Uterus (tissue), 4 donors: ENCODE results near the gene BMPR1B. TPM values are rescaled to one million over a fixed set of nuclear protein-coding genes. Genes with fewer than 3 reads are reported as not detected.
A peak's percentile ranks its signal among the peaks of the same experiment; 100 is the strongest.

Source experiments
- DNase-seq, 2 donors: peaks; one replicate each; pipeline ENCODE4 v3.0.0-alpha.2; 2019 to 2020
- H3K27ac ChIP-seq, 2 donors: fragments of 200-600 bp; sonication (generic); 1 replicate in 1 of 2; 2 replicates in 1 of 2; pipeline ENCODE4 v1.5.1; 2016 to 2018
- H3K27me3 ChIP-seq, 2 donors: fragments of 200-600 bp; sonication (generic); one replicate each; pipeline ENCODE4 v1.5.1; 2018 to 2019; ENCODE audit warnings: control low read depth in 1 of 2
- H3K36me3 ChIP-seq, 2 donors: fragments of 200-600 bp; sonication (generic); one replicate each; pipeline ENCODE4 v1.5.1; 2019; ENCODE audit warnings: control low read depth in 1 of 2
- H3K4me1 ChIP-seq, 2 donors: fragments of 200-600 bp; sonication (generic); one replicate each; pipeline ENCODE4 v1.5.1; 2018 to 2019; ENCODE audit warnings: control low read depth in 1 of 2
- H3K4me3 ChIP-seq, 2 donors: fragments of 200-600 bp; sonication (generic); 1 replicate in 1 of 2; 2 replicates in 1 of 2; pipeline ENCODE4 v1.5.1; 2018 to 2019; ENCODE audit warnings: mild to moderate bottlenecking in 1 of 2
- H3K9me3 ChIP-seq, 2 donors: fragments of 200-600 bp; sonication (generic); one replicate each; pipeline ENCODE4 v1.5.1; 2019; ENCODE audit warnings: control low read depth in 1 of 2
- POLR2A ChIP-seq, 2 donors: fragments of 450-650 bp; IDR thresholded peaks; one replicate each; pipeline ENCODE4 v1.6.1; 2016; ENCODE audit warnings: antibody characterized with exemption in 2 of 2, mild to moderate bottlenecking in 1 of 2, moderate library complexity in 1 of 2
- intact Hi-C: fragments of 100-400 bp; cut with DNase I; formaldehyde crosslinking; loops from one replicate; pipeline ENCODE4 v1.15.1; 2023; ENCODE audit warnings: low total_unique reads
- total RNA-seq, 4 donors: library from RNA; depleted of rRNA in 3 of 4; stranded (reverse); fragments of >200 nt in 3 of 4; gene quantifications; one replicate each; pipeline versions ENCODE4 v1.1.0 to v1.2.4, GENCODE V29; 2014 to 2023
- TF ChIP-seq, protein P1 (sequence below), 4 experiments: fragments of 200-600 bp in 2 of 4; fragments of 450-650 bp in 2 of 4; sonication (generic) in 2 of 4; IDR thresholded peaks; one replicate each; pipeline ENCODE4 v1.5.1; 2016 to 2019; ENCODE audit warnings: antibody characterized with exemption in 4 of 4, mild to moderate bottlenecking in 2 of 4, moderate library complexity in 1 of 4
- donor health status: DM: yes; HTN: yes; CAD: no.

BMPR1B gene
- 10 to 100 TPM in 1 of 4 donors, 1 to 10 TPM in 2, under 1 TPM in 1; under 0.01 to 13.6 (median 3.3) TPM for total RNA-seq

- peak within 1 kb of the TSS; percentile 17 to 55 for H3K4me3 ChIP-seq
- H3K36me3 ChIP-seq, result no peaks in the 10 kb centered on the region
- peak; percentile 14 to 25 for DNase-seq
- H3K27ac ChIP-seq, result peak within 1 kb of the TSS in 1 of 2 donors; percentile 51
- TF ChIP-seq, protein P1, sequence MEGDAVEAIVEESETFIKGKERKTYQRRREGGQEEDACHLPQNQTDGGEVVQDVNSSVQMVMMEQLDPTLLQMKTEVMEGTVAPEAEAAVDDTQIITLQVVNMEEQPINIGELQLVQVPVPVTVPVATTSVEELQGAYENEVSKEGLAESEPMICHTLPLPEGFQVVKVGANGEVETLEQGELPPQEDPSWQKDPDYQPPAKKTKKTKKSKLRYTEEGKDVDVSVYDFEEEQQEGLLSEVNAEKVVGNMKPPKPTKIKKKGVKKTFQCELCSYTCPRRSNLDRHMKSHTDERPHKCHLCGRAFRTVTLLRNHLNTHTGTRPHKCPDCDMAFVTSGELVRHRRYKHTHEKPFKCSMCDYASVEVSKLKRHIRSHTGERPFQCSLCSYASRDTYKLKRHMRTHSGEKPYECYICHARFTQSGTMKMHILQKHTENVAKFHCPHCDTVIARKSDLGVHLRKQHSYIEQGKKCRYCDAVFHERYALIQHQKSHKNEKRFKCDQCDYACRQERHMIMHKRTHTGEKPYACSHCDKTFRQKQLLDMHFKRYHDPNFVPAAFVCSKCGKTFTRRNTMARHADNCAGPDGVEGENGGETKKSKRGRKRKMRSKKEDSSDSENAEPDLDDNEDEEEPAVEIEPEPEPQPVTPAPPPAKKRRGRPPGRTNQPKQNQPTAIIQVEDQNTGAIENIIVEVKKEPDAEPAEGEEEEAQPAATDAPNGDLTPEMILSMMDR (IDR thresholded peaks at IDR 0.05), result no peak
- no peak for TF ChIP-seq POLR2A (IDR thresholded peaks at IDR 0.05)
- no peaks in the 10 kb centered on the region for H3K9me3 ChIP-seq
- intact Hi-C loops, result no loop called here
- H3K4me1 ChIP-seq, result no peaks in the 10 kb centered on the region
- H3K27me3 ChIP-seq, result peaks cover 0 to 17% of the 10 kb centered on the region in 2 donors
These were observed at the start of gene BMPR1B for GRCh38 chr4:94757192-94758140. BMPR1B (plus strand) TSS chr4:94757955; CDS start chr4:95104425, 346,470 bp downstream.

DNA sequence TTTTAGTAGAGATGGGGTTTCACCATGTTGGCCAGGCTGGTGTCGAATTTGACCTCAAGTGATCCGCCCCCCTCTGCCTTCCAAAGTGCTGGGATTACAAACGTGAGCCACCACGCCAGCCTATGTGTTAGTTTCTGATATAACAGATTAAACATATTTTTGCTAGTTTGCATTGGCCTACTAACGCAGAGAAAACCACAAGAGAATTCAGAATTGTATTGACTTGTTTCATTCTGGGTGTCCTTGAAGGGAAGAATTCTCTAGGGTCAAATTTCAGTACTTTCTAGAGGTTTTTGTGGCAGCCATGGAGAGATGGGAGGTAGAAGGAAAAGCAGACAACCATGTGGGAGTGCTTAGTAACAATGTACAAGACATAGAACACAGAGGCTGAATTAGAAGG, 46.1 kb upstream of the BMPR1B start:
- no peaks in the 10 kb centered on the region for H3K9me3 ChIP-seq
- H3K4me3 ChIP-seq, result no peak overlapping the region
- no peaks in the 10 kb centered on the region for H3K4me1 ChIP-seq
- intact Hi-C loops, result no loop called here
- DNase-seq, result no peak
- H3K36me3 ChIP-seq, result no peaks in the 10 kb centered on the region
- no peak for TF ChIP-seq POLR2A (IDR thresholded peaks at IDR 0.05)
- no peak overlapping the region for H3K27ac ChIP-seq
- no peaks in the 10 kb centered on the region for H3K27me3 ChIP-seq

GRCh38 chr4:94714365-94715160, 43.2 kb upstream of the BMPR1B start:
- H3K4me3 ChIP-seq, result no peak overlapping the region
- H3K36me3 ChIP-seq, result no peaks in the 10 kb centered on the region
- DNase-seq, result peak in 1 of 2 donors; percentile 20
- H3K27ac ChIP-seq, result peak overlapping the region; percentile 37 to 78
- intact Hi-C loops, result no loop called here
- H3K9me3 ChIP-seq, result no peaks in the 10 kb centered on the region
- no peaks in the 10 kb centered on the region for H3K4me1 ChIP-seq
- no peaks in the 10 kb centered on the region for H3K27me3 ChIP-seq
- TF ChIP-seq, protein P1 (IDR thresholded peaks at IDR 0.05), result no peak
- TF ChIP-seq POLR2A (IDR thresholded peaks at IDR 0.05), result no peak

GRCh38 chr4:94715726-94716125, 42.0 kb upstream of the BMPR1B start:
- Histone ChIP-seq H3K27me3 (no peaks in the 10 kb centered on the region), H3K27ac (peak overlapping the region in 1 of 2 donors; percentile 78), H3K36me3 (no peaks in the 10 kb centered on the region), H3K4me1 (no peaks in the 10 kb centered on the region), H3K9me3 (no peaks in the 10 kb centered on the region), H3K4me3 (no peak overlapping the region)
- TF ChIP-seq, protein P1 (IDR thresholded peaks at IDR 0.05), result no peak
- TF ChIP-seq POLR2A (IDR thresholded peaks at IDR 0.05), result no peak
- intact Hi-C loops, result no loop called here
- DNase-seq, result no peak

DNA sequence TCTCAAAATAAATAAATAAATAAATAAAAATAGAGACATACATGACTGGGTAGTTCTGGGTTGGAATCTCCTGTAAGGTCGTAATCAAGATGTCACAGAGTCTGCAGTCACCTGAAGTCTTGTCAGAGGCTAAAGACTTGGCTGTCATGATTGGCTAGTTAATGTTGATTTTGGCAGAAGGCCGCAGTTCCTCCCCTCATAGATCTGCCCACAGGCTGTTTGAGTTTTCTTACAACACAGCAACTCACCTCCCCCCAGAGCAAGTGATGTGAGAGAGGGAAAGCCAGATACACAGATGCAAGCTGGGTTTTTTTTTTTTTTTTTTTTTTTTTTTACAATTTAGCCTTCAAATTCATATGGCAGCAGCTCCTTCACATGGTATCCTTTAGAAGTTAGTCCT, 36.4 kb upstream of the BMPR1B start:
- H3K4me3 ChIP-seq, result no peak overlapping the region
- no peaks in the 10 kb centered on the region for H3K9me3 ChIP-seq
- no peaks in the 10 kb centered on the region for H3K36me3 ChIP-seq
- no peak overlapping the region for H3K27ac ChIP-seq
- no peak for TF ChIP-seq POLR2A (IDR thresholded peaks at IDR 0.05)
- TF ChIP-seq, protein P1 (IDR thresholded peaks at IDR 0.05), result no peak
- no peaks in the 10 kb centered on the region for H3K4me1 ChIP-seq
- no peaks in the 10 kb centered on the region for H3K27me3 ChIP-seq
- intact Hi-C loops, result no loop called here
- no peak for DNase-seq
